ENCODE data around the gene LIN54.

LIN54 gene

GRCh38 chr4:82909326-82909725 lies 101.3 kb downstream of the LIN54 start:
- Histone ChIP-seq H3K27me3 (ENCODE audit: control insufficient read depth in 2 of 2, insufficient read depth in 2 of 2, low read length in 2 of 2) (no peaks in the 10 kb centered on the region), H3K27ac (ENCODE audit: low read depth in 2 of 2, low read length in 2 of 2) (no peak overlapping the region), H3K4me3 (ENCODE audit: low read length in 2 of 2) (no peak overlapping the region), H3K9me3 (ENCODE audit: control insufficient read depth in 2 of 2, low read length in 2 of 2) (no peaks in the 10 kb centered on the region), H3K36me3 (ENCODE audit: control insufficient read depth in 2 of 2, insufficient read depth in 2 of 2, low read length in 2 of 2) (peaks cover 6 to 8% of the 10 kb centered on the region in 2 donors), H3K4me1 (ENCODE audit: control insufficient read depth in 2 of 2, insufficient read depth in 2 of 2, low read length in 2 of 2) (no peaks in the 10 kb centered on the region), H3K9ac (ENCODE audit: low read depth in 1 of 2, low read length in 2 of 2) (no peak overlapping the region)

DNA sequence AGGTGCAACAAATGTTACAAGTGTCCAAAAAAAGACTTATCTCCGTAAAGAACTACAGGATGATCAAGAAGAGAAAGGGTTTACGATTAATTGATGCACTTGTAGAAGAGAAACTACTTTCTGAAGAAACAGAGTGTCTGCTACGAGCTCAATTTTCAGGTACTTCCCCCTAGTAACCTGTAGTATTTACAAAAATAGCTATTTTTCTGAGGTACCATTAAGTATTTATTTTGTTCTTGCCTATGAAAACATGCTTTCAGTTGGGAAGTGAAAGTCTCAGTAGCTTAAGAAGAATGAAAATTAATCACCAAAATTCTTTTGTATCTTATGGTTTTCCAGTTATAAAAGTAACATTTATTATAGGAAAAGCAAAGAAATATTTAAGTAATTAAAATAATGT lies 104.2 kb downstream of the LIN54 start:
- no peaks in the 10 kb centered on the region for H3K27me3 ChIP-seq (ENCODE audit: control insufficient read depth in 2 of 2, insufficient read depth in 2 of 2, low read length in 2 of 2)
- H3K36me3 ChIP-seq (ENCODE audit: control insufficient read depth in 2 of 2, insufficient read depth in 2 of 2, low read length in 2 of 2): peaks cover 3 to 8% of the 10 kb centered on the region in 2 donors
- no peak overlapping the region for H3K27ac ChIP-seq (ENCODE audit: low read depth in 2 of 2, low read length in 2 of 2)
- H3K4me3 ChIP-seq (ENCODE audit: low read length in 2 of 2): no peak overlapping the region
- peaks cover 0 to 2% of the 10 kb centered on the region in 2 donors for H3K4me1 ChIP-seq (ENCODE audit: control insufficient read depth in 2 of 2, insufficient read depth in 2 of 2, low read length in 2 of 2)
- H3K9me3 ChIP-seq (ENCODE audit: control insufficient read depth in 2 of 2, low read length in 2 of 2): no peaks in the 10 kb centered on the region
- H3K9ac ChIP-seq (ENCODE audit: low read depth in 1 of 2, low read length in 2 of 2): no peak overlapping the region

DNA sequence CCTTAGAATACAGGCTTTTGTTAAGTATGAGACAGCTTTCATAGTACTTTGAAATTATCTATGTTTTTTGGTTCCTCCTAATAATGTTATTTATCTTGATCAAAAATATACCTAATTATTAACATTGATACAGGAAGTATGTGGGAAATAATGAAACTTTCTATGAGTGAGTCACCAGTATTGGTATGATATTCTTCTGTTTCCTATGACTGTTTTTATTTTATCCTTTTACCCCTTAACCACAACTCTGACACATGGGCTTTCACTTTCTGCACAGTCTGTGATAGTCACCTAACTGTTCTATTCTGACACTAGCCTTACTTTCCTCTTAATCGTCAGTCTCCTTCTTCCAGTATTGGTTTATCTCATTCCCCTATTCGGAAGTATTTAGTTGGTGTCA lies 105.4 kb downstream of the LIN54 start:
- Histone ChIP-seq H3K9ac (ENCODE audit: low read depth in 1 of 2, low read length in 2 of 2) (no peak overlapping the region), H3K27me3 (ENCODE audit: control insufficient read depth in 2 of 2, insufficient read depth in 2 of 2, low read length in 2 of 2) (no peaks in the 10 kb centered on the region), H3K9me3 (ENCODE audit: control insufficient read depth in 2 of 2, low read length in 2 of 2) (no peaks in the 10 kb centered on the region), H3K36me3 (ENCODE audit: control insufficient read depth in 2 of 2, insufficient read depth in 2 of 2, low read length in 2 of 2) (peaks cover 0 to 8% of the 10 kb centered on the region in 2 donors), H3K4me3 (ENCODE audit: low read length in 2 of 2) (no peak overlapping the region), H3K27ac (ENCODE audit: low read depth in 2 of 2, low read length in 2 of 2) (no peak overlapping the region), H3K4me1 (ENCODE audit: control insufficient read depth in 2 of 2, insufficient read depth in 2 of 2, low read length in 2 of 2) (peaks cover 0 to 3% of the 10 kb centered on the region in 2 donors)

DNA sequence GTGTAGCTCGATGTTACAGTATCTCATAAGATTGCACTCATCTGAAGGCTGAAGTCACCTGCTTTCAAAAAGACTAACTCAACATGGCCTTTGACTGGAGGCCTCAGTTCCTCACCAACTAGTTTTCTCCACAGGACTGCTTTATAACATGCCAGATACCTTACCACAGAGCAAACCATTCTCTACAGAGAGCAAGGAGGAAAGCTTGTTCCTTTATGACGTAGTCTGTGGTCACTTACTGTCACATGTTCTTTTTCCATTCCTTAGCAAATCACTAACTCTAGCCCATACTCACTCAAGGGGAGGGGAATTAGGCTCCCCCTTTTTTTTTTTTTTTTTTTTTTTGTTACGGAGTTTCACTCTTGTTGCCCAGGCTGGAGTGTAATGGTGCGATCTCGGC lies 106.9 kb downstream of the LIN54 start:
- H3K9me3 ChIP-seq (ENCODE audit: control insufficient read depth in 2 of 2, low read length in 2 of 2): no peaks in the 10 kb centered on the region
- H3K27me3 ChIP-seq (ENCODE audit: control insufficient read depth in 2 of 2, insufficient read depth in 2 of 2, low read length in 2 of 2): no peaks in the 10 kb centered on the region
- H3K9ac ChIP-seq (ENCODE audit: low read depth in 1 of 2, low read length in 2 of 2): no peak overlapping the region
- peaks cover 0 to 11% of the 10 kb centered on the region in 2 donors for H3K4me1 ChIP-seq (ENCODE audit: control insufficient read depth in 2 of 2, insufficient read depth in 2 of 2, low read length in 2 of 2)
- H3K27ac ChIP-seq (ENCODE audit: low read depth in 2 of 2, low read length in 2 of 2): no peak overlapping the region
- peaks cover 0 to 8% of the 10 kb centered on the region in 2 donors for H3K36me3 ChIP-seq (ENCODE audit: control insufficient read depth in 2 of 2, insufficient read depth in 2 of 2, low read length in 2 of 2)
- no peak overlapping the region for H3K4me3 ChIP-seq (ENCODE audit: low read length in 2 of 2)

DNA sequence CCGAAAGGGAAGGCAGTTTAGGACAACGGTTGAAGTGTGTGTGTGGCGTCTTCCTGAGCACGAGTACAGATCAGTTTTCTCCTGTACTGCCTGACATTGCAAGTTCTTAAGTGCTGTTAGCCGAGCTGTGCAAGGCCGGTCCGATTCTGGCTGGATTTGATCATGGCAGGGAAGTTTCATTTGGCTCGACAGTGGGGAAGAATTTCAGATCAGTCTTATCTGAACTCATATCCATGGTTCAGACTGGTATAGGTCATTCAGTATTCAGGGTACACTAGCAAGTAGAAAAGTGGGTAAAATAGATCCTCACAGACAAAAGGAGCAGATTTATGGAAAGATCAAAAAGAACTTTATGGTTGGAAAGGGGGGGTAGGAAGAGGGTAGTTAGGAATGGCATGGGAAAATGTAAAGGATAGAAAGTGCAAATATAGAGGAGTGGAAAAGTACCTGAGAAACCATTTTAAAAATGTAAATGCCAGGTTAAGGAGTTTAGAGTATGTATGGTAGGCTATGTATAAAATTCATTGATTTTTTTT lies 109.4 kb downstream of the LIN54 start:
- H3K9ac ChIP-seq (ENCODE audit: low read depth in 1 of 2, low read length in 2 of 2): peak overlapping the region; percentile 93 to 99
- H3K9me3 ChIP-seq (ENCODE audit: control insufficient read depth in 2 of 2, low read length in 2 of 2): no peaks in the 10 kb centered on the region
- peaks cover 0 to 19% of the 10 kb centered on the region in 2 donors for H3K4me1 ChIP-seq (ENCODE audit: control insufficient read depth in 2 of 2, insufficient read depth in 2 of 2, low read length in 2 of 2)
- H3K36me3 ChIP-seq (ENCODE audit: control insufficient read depth in 2 of 2, insufficient read depth in 2 of 2, low read length in 2 of 2): peaks cover 2 to 11% of the 10 kb centered on the region in 2 donors
- H3K27ac ChIP-seq (ENCODE audit: low read depth in 2 of 2, low read length in 2 of 2): peak overlapping the region; percentile 100
- H3K4me3 ChIP-seq (ENCODE audit: low read length in 2 of 2): peak overlapping the region; percentile 99
- H3K27me3 ChIP-seq (ENCODE audit: control insufficient read depth in 2 of 2, insufficient read depth in 2 of 2, low read length in 2 of 2): no peaks in the 10 kb centered on the region

- H3K27me3 ChIP-seq (ENCODE audit: control insufficient read depth in 2 of 2, insufficient read depth in 2 of 2, low read length in 2 of 2): no peaks in the 10 kb centered on the region
- H3K4me1 ChIP-seq (ENCODE audit: control insufficient read depth in 2 of 2, insufficient read depth in 2 of 2, low read length in 2 of 2): peaks cover 0 to 19% of the 10 kb centered on the region in 2 donors
- H3K27ac ChIP-seq (ENCODE audit: low read depth in 2 of 2, low read length in 2 of 2): peak within 1 kb of the TSS; percentile 100
- peaks cover 2 to 10% of the 10 kb centered on the region in 2 donors for H3K36me3 ChIP-seq (ENCODE audit: control insufficient read depth in 2 of 2, insufficient read depth in 2 of 2, low read length in 2 of 2)
- peak within 1 kb of the TSS; percentile 93 to 99 for H3K9ac ChIP-seq (ENCODE audit: low read depth in 1 of 2, low read length in 2 of 2)
- no peaks in the 10 kb centered on the region for H3K9me3 ChIP-seq (ENCODE audit: control insufficient read depth in 2 of 2, low read length in 2 of 2)
- H3K4me3 ChIP-seq (ENCODE audit: low read length in 2 of 2): peak within 1 kb of the TSS; percentile 99
Observed at GRCh38 chr4:82900411-82901182, 110.0 kb downstream of the LIN54 start, which contains the start of gene THAP9. TSS of gene THAP9 (plus strand) at chr4:82900735. CDS start at chr4:82900803, 68 bp downstream.

- H3K9me3 ChIP-seq (ENCODE audit: control insufficient read depth in 2 of 2, low read length in 2 of 2): no peaks in the 10 kb centered on the region
- no peaks in the 10 kb centered on the region for H3K27me3 ChIP-seq (ENCODE audit: control insufficient read depth in 2 of 2, insufficient read depth in 2 of 2, low read length in 2 of 2)
- H3K4me1 ChIP-seq (ENCODE audit: control insufficient read depth in 2 of 2, insufficient read depth in 2 of 2, low read length in 2 of 2): peaks cover 0 to 19% of the 10 kb centered on the region in 2 donors
- H3K27ac ChIP-seq (ENCODE audit: low read depth in 2 of 2, low read length in 2 of 2): peak overlapping the region; percentile 100
- peak overlapping the region; percentile 93 to 95 for H3K9ac ChIP-seq (ENCODE audit: low read depth in 1 of 2, low read length in 2 of 2)
- peak overlapping the region; percentile 99 for H3K4me3 ChIP-seq (ENCODE audit: low read length in 2 of 2)
- peaks cover 2 to 12% of the 10 kb centered on the region in 2 donors for H3K36me3 ChIP-seq (ENCODE audit: control insufficient read depth in 2 of 2, insufficient read depth in 2 of 2, low read length in 2 of 2)
Observed at GRCh38 chr4:82900066-82900410, 110.6 kb downstream of the LIN54 start.

- H3K36me3 ChIP-seq (ENCODE audit: control insufficient read depth in 2 of 2, insufficient read depth in 2 of 2, low read length in 2 of 2): peaks cover 3 to 12% of the 10 kb centered on the region in 2 donors
- H3K9me3 ChIP-seq (ENCODE audit: control insufficient read depth in 2 of 2, low read length in 2 of 2): no peaks in the 10 kb centered on the region
- H3K9ac ChIP-seq (ENCODE audit: low read depth in 1 of 2, low read length in 2 of 2): peak overlapping the region; percentile 93 to 95
- H3K4me3 ChIP-seq (ENCODE audit: low read length in 2 of 2): peak overlapping the region; percentile 99
- peaks cover 0 to 19% of the 10 kb centered on the region in 2 donors for H3K4me1 ChIP-seq (ENCODE audit: control insufficient read depth in 2 of 2, insufficient read depth in 2 of 2, low read length in 2 of 2)
- peak overlapping the region; percentile 100 for H3K27ac ChIP-seq (ENCODE audit: low read depth in 2 of 2, low read length in 2 of 2)
- no peaks in the 10 kb centered on the region for H3K27me3 ChIP-seq (ENCODE audit: control insufficient read depth in 2 of 2, insufficient read depth in 2 of 2, low read length in 2 of 2)
Observed at GRCh38 chr4:82899374-82900065, 111.1 kb downstream of the LIN54 start.

DNA sequence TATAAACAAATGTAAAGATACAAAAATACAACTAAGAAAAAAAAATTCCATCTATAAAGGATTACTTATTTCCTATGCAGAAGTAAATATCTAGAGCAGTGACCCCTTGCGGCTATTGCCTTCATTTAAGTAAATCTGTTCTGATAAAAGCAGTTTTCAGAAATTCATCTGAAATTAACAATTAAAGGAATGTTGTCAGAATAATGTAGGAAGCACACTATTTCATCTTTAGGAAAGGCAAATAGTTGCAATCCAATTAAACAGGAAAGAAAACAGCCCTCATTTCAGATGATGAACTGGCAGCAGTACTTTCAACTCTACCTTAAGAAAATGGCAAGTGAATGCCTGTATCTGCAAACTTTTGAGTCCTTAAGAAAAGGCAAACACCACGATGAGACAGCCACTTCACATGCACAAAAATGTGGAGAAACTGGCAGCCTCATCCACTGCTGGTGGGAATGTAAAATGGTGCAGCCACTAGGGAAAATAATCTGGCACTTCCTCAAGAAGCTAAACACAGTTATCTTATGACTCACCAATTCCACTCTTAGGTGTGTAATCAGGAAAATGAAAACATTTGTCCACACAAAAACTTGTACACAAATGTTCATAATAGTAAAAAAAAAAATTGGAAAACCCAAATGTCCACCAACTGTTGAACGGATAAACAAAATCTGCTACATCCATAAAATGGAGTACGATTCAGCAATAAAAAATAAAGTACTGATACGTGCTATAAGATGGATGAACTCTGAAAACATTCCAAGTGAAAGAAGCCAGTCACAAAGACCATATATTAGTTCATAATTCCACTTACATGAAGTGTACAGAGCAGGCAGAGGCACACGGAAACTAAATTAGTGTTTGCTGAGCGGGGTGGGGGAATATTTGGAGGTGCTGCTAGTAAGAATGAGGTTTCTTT lies 112.0 kb downstream of the LIN54 start:
- no peaks in the 10 kb centered on the region for H3K27me3 ChIP-seq (ENCODE audit: control insufficient read depth in 2 of 2, insufficient read depth in 2 of 2, low read length in 2 of 2)
- H3K36me3 ChIP-seq (ENCODE audit: control insufficient read depth in 2 of 2, insufficient read depth in 2 of 2, low read length in 2 of 2): peaks cover 11 to 17% of the 10 kb centered on the region in 2 donors
- no peaks in the 10 kb centered on the region for H3K9me3 ChIP-seq (ENCODE audit: control insufficient read depth in 2 of 2, low read length in 2 of 2)
- peak overlapping the region; percentile 27 to 93 for H3K9ac ChIP-seq (ENCODE audit: low read depth in 1 of 2, low read length in 2 of 2)
- H3K27ac ChIP-seq (ENCODE audit: low read depth in 2 of 2, low read length in 2 of 2): peak overlapping the region; percentile 100
- peak overlapping the region; percentile 99 for H3K4me3 ChIP-seq (ENCODE audit: low read length in 2 of 2)
- peaks cover 0 to 19% of the 10 kb centered on the region in 2 donors for H3K4me1 ChIP-seq (ENCODE audit: control insufficient read depth in 2 of 2, insufficient read depth in 2 of 2, low read length in 2 of 2)
